HG02571 (cell line): Measurements from ENCODE around the gene YPEL1.

Experiments
- ATAC-seq: cut with Tn5 transposase; IDR thresholded peaks from one replicate; pipeline ENCODE4 v1.9.1; 2021; ENCODE audit warnings: mild to moderate bottlenecking, moderate library complexity; ENCODE audit not compliant: unreplicated experiment

Gene YPEL1

DNA sequence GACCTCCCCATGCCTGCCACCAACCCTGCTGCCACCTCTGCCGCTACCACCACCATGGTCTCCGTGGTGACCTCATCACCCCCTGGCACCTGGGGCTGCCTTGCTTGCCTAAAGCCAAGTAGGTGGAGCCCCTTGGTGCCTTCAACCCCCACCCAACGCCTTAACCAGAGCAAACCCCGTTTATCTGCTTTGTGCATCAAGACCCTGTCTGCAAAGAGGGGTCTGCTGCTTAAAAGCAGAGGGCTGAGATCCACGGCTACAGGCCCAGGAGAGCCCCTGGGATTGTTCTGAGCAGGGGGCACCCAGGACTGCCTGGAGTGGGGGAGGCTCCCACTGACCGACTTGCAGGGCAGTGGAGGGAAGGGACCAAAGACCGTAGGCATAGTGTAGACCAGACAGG, 74.7 kb downstream of the YPEL1 start:
- no peak for ATAC-seq

DNA sequence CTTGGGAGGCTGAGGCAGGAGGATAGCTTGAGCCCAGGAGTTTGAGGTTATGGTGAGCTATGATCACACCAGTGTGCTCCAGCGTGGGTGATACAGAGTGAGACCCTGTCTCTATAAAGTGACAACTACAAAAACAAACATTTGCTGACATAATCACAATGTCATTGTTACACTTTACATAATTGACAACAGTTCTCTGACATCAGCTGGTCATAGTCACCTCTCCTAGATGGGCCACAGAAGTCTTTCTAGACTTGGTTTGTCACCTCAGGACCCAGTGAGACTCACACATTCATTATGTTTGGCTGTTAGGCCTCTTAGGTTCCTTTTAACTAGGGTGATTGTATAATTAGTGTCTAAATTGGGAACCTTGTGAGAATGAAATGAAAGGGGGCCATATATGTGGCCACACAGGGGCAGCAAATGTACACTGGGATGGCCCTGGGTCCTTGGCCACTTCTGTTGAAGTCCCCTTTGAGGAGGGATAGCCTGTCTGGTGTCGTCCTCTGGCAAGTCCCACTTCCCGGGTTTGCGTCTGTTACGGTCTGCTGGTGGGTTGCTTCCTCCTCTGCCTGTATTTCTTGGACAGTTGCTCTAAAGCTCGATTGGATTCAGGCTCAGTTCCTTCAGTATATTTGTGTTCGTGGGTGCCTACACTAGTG, 75.6 kb downstream of the YPEL1 start:
- ATAC-seq = no peak

DNA sequence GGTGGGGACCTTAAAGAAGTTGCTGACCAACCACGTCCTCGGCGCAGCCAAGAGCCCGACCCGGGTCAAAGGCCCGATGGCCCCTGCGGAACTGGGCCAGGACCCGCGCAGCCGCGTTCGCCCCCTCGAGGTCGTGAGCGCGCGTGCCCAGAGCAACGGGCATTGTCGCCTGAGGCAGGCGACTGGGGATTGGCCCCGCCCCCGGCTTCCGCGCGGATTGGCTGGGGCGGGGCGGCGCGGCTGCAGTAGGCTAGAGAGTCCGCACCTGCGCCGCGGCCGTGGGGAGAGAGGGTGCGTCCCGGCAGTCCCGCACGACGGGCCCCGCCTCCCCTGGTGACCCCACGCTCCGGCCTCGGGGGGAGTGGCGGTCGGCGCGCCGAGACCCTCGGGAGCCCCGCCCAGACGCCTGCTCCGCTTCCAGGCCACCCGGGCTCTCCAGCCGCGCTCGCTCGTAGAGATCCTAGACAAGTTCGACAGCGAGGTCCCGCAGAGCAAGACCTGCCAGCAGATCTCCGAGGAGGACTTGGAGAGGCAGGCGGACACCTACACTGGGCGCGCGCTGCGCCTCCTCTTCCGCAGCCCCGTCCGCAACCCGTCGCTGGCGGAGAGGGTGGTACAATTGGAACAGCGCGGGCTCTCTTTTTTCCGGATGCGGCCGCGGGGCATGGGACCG, 78.1 kb downstream of the YPEL1 start:
- ATAC-seq = no peak

DNA sequence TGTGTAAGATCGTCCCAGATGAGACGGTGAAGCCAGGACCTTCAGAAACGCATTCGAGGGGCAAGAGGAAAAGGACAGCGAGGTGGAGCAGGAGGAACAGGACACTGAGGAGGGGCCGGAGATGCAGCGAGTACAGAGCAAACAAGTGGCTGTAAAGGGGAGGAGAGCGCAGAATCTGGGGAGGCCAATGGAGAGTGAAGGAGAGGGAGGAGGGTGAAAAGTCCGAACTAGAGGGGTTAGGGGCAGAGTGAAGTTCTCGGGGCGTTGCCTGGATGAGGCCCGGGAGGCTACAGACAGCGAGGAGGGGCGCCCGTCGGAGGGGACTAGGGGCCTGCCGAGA, 78.6 kb downstream of the YPEL1 start:
- ATAC-seq = no peak

DNA sequence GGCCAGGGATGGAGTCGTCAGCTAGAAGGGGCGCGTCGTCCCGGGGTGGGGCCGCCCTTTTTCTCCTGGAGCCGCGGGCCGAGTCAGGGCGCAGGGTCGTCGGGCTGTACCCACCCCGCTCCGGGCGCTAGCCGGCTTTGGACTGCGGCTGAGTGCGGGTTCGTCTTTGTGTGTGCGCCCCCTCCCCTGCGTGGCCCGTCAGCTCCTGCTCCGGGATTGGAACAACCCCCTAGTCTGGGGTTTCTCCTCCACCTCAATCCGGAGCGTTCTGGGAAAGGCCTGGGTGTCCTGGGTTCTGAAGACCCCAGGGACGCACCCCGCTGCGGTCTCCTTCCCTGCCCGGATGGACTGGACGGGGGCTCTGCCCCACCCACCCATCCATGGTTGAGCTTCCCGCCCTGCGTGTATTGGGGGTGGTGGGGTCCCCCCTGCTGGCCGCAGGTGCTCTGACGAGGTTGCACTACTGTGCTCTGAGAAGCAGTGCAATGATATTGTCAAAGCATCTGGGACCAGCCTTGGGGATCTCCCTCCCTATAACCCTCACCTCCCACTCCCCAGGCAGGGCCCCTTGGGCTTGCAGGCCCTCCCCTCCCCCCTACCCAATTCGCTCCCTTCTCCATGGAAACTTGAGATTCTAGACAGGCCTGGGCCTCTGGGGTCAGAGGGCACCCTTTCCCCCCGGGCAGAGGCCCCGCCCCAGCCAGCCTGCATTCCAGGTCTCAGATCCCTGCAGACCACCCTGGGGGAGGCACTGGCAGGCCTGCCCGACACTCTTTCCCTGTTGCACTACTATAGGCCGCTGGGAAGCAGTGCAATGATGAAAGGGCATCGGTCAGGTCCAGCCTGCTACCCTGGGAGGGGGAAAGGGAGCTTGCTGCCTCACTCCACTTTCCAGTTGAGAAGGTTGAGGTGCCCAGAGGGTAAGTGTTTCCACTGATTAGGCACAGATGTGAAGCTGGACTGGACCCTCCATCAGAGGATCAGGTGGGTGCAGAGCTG, 82.7 kb downstream of the YPEL1 start:
- ATAC-seq = no peak

DNA sequence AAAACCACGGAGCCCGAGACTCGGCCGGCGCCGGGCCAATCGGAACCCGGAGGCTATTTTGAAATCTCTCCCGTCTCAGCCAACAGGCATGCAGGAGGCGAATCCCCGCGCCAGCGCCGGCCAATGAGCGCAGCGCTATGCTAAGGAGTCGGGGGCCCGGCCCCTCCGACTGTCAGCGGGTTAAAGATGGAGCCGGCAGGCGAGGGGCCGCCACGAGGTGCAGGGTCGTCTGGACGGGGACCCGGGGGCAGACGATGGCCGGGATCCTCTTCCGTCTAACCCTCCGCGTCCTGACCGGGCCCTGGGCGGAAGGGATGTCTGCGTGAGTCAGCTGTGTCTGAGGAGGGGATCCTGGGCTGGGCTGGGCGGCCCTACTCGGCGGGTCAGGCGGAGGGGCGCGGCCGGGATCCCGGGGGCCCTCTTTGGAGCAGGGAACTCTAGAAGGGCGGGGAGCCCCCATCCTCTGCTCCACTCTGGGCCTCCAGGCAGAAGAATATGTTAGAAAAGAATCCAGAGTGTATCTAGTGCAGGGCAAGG, 83.5 kb downstream of the YPEL1 start:
- ATAC-seq = peak; percentile 86

DNA sequence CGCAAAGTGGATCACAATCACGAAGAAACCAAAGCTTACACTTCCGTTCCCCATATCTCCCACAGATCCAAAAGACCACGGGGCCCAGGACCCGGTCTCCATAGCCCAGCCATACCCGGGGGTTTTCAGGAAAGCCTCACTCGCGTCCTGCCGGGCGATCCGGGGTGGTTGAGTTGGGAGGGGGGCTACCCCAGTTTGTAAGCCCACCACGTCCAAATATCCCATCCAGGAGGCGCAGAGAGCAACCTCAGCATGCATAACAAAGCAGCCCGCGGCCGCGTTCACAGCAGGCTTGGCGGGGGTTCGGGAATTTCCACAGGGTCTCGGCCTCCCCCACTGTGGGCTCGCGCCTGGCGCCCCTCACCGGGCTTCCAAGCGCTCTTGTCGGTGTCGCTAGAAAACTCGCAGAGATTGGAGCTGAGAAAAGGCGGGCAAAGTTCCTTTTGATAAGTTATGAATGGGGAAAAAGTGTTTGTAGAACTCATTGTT, 84.0 kb downstream of the YPEL1 start:
- peak; percentile 23 for ATAC-seq

DNA sequence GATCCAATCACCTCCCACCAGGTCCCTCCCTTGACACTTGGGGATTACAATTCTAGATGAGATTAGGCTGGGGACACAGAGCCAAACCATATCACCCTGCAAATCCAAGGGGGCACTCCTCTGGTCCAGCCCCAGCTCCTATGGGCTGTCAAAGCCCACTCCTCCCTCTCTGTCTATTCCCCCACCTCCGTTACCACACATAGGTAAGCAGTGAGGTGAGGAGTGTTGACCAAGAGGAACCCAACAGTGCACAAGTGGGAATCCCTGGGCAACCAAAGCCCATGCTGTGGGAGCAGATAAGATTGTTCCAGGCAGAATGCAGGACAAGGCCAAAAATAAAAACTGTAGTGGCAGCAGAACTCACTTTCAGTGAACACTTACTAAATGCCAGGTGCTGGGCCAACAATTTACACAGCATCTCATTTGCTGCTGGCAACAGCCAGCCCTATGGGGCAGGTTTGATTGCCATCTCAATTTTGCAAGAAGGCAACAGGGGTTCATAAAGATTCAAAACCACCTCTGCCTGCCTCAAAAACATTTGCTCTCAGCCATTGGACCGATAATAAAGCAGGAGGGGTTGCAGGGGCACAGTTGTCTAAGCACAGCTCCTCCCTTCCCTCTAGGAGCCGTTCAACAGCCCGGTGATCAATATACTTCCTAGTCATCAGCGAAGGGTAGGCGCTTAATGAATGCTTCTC, 84.6 kb downstream of the YPEL1 start:
- ATAC-seq = no peak

DNA sequence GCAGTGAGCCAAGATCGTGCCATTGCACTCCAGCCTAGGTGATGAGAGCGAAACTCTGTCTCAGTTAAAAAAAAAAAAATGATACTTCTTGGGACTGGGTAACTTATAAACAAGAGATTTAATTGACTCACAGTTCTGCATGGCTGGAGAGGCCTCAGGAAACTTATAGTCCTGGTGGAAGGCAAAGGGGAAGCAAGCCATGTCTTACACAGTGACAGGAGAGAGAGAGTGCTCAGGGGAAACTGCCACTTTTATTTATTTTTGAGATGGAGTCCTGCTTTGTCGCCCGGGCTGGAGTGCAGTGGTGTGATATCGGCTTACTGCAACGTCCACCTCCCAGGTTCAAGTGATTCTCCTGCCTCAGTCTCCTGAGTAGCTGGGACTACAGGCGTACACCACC, 85.3 kb downstream of the YPEL1 start:
- no peak for ATAC-seq
